ENCODE measurements around the gene MYLK3.
A peak's percentile ranks its signal among the peaks of the same experiment; 100 is the strongest.
"Not testable (repeated sequence)": the region's sequence is repeated elsewhere in the genome, so short reads cannot be mapped to it uniquely, and the experiment has no call there.

The MYLK3 gene

GRCh38 chr16:46686815-46687473 is 61.2 kb downstream of the MYLK3 start:
- no peak for ATAC-seq
- TF ChIP-seq ARNTL (CRISPR knock-in tag; IDR thresholded peaks at IDR 0.05; ENCODE audit: borderline replicate concordance, low read depth) (no peak), ZNF565 (CRISPR knock-in tag; conservative IDR thresholded peaks at IDR 0.05; ENCODE audit: low read depth) (no peak), ESRRG (CRISPR knock-in tag; IDR thresholded peaks at IDR 0.05) (no peak), ZFP30 (CRISPR knock-in tag; IDR thresholded peaks at IDR 0.05) (no peak), ZNF70 (CRISPR knock-in tag; IDR thresholded peaks at IDR 0.05) (no peak), PATZ1 (CRISPR knock-in tag; IDR thresholded peaks at IDR 0.05; ENCODE audit: borderline replicate concordance) (no peak), GLIS3 (CRISPR knock-in tag; IDR thresholded peaks at IDR 0.05) (no peak), ZFP3 (CRISPR knock-in tag; IDR thresholded peaks at IDR 0.05) (no peak), POU6F1 (CRISPR knock-in tag; IDR thresholded peaks at IDR 0.05; ENCODE audit: borderline replicate concordance, low read depth) (no peak), RARB (CRISPR knock-in tag; IDR thresholded peaks at IDR 0.05) (no peak), TSHZ2 (CRISPR knock-in tag; IDR thresholded peaks at IDR 0.05) (no peak), CREB5 (CRISPR knock-in tag; IDR thresholded peaks at IDR 0.05; ENCODE audit: low read depth) (no peak), PPARA (CRISPR knock-in tag; IDR thresholded peaks at IDR 0.05; ENCODE audit: borderline replicate concordance) (no peak), CSDC2 (CRISPR knock-in tag; IDR thresholded peaks at IDR 0.05) (no peak), ZNF8 (CRISPR knock-in tag; IDR thresholded peaks at IDR 0.05) (no peak), BACH2 (CRISPR knock-in tag; IDR thresholded peaks at IDR 0.05; ENCODE audit: borderline replicate concordance) (no peak), CSRNP3 (CRISPR knock-in tag; IDR thresholded peaks at IDR 0.05) (no peak), ZC3H10 (CRISPR knock-in tag; IDR thresholded peaks at IDR 0.05) (no peak)

- not testable (repeated sequence) for ATAC-seq
Measured at GRCh38 chr16:46681867-46682266, 66.3 kb downstream of the MYLK3 start.

- not testable (repeated sequence) for ATAC-seq
Measured at GRCh38 chr16:46677943-46678342, 70.2 kb downstream of the MYLK3 start.

- TF ChIP-seq OSR1 (CRISPR knock-in tag; IDR thresholded peaks at IDR 0.05) (no peak), SNAI2 (CRISPR knock-in tag; IDR thresholded peaks at IDR 0.05) (no peak), ARNTL (CRISPR knock-in tag; IDR thresholded peaks at IDR 0.05; ENCODE audit: borderline replicate concordance, low read depth) (no peak), ZNF565 (CRISPR knock-in tag; conservative IDR thresholded peaks at IDR 0.05; ENCODE audit: low read depth) (no peak), TOX (CRISPR knock-in tag; IDR thresholded peaks at IDR 0.05; ENCODE audit: borderline replicate concordance) (no peak), POU6F1 (CRISPR knock-in tag; IDR thresholded peaks at IDR 0.05; ENCODE audit: borderline replicate concordance, low read depth) (no peak)
- ATAC-seq: peak; percentile 100
Measured at GRCh38 chr16:46673320-46674013, 74.7 kb downstream of the MYLK3 start.

Measured in SK-N-SH treated with all-trans-retinoic acid at 6 μM for 48 hours (cell line).